ENCODE measurements around the gene ERC2.

ERC2 gene

DNA sequence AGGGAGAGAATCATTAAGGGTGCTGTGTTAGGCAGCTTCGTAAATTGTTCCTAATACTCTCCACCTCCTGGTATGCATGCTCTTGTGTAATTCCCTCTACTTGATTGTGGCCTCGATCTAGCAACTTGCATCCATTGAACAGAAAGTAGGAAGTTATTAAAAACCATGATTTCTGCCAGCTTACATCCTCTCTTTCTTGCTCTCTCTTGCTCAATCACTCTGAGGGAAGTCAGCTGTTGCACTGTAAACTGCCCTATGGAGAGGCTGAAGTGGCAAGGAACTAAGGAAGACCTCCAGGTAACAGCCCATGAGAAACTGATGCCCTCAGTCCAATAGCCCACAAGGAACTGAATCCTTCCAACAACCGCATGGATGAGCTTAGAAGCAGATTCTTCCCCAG lies 92.6 kb downstream of the ERC2 start:
- no peak overlapping the region for H4K91ac ChIP-seq (ENCODE audit: low read depth, low read length)
- H3K27ac ChIP-seq (ENCODE audit: low read depth, low read length): no peak overlapping the region
- H3K4me3 ChIP-seq (ENCODE audit: low read depth, low read length): no peak overlapping the region
- no peaks in the 10 kb centered on the region for H3K36me3 ChIP-seq (ENCODE audit: control insufficient read depth in 1 of 2, insufficient read depth in 2 of 2, low read length in 2 of 2)
- no peaks in the 10 kb centered on the region for H3K4me1 ChIP-seq (ENCODE audit: control insufficient read depth in 1 of 2, insufficient read depth in 2 of 2, low read length in 2 of 2)
- H2BK12ac ChIP-seq (ENCODE audit: low read length): no peak overlapping the region
- H3K23ac ChIP-seq (ENCODE audit: low read length): no peak overlapping the region
- no CpG with 5 or more reads among the region's 3 CpGs for WGBS (ENCODE audit: extremely low coverage, insufficient coverage, insufficient read length)
- no peak overlapping the region for H2BK120ac ChIP-seq (ENCODE audit: insufficient read depth, low read length, poor library complexity)
- no peak overlapping the region for H3K4ac ChIP-seq (ENCODE audit: low read depth, low read length)
- H3K18ac ChIP-seq (ENCODE audit: low read length): no peak overlapping the region
- H3K79me1 ChIP-seq (ENCODE audit: low read length): no peaks in the 10 kb centered on the region
- H3K27me3 ChIP-seq (ENCODE audit: insufficient read depth, low read length): no peaks in the 10 kb centered on the region
- H3K14ac ChIP-seq (ENCODE audit: low read length): no peak overlapping the region
- no peaks in the 10 kb centered on the region for H3K79me2 ChIP-seq (ENCODE audit: control insufficient read depth, insufficient read depth, low read length, poor library complexity)
- H3K4me2 ChIP-seq (ENCODE audit: low read length): no peak overlapping the region
- no peak overlapping the region for H2AK5ac ChIP-seq (ENCODE audit: low read length)
- no peak overlapping the region for H2AFZ ChIP-seq (ENCODE audit: insufficient read depth, low read length, poor library complexity)
- no peak overlapping the region for H2BK5ac ChIP-seq (ENCODE audit: low read depth, low read length, poor library complexity)
- peaks cover 5% of the 10 kb centered on the region for H3K9me3 ChIP-seq (ENCODE audit: insufficient read depth, low read depth, low read length)
- H4K8ac ChIP-seq (ENCODE audit: low read depth, low read length): no peak overlapping the region
- DNase-seq: no peak
- H3K9ac ChIP-seq (ENCODE audit: low read length): no peak overlapping the region
- no peak overlapping the region for H4K12ac ChIP-seq (ENCODE audit: low read depth, low read length)

DNA sequence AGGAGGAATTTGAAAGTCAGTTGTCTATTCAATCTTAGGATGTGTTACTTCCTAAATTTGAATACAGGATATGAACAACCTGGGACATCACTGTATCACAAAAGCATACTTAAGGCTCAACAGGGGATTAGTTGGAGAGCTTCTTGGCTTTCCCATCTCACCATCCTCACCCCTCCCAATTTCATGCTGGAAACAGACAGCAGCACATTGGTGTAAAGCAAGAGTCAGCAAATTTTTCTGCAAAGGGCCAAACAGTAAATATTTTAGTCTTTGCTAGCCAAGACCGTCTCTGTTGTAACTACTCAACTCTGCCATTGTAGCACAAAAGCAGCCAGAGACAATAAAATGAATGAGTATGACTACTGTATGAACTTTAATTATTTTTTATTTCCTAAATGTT lies 94.9 kb downstream of the ERC2 start:
- H4K12ac ChIP-seq (ENCODE audit: low read depth, low read length): no peak overlapping the region
- H3K9me3 ChIP-seq (ENCODE audit: insufficient read depth, low read depth, low read length): peaks cover 4% of the 10 kb centered on the region
- WGBS (ENCODE audit: extremely low coverage, insufficient coverage, insufficient read length): no CpG with 5 or more reads among the region's 1 CpG

DNA sequence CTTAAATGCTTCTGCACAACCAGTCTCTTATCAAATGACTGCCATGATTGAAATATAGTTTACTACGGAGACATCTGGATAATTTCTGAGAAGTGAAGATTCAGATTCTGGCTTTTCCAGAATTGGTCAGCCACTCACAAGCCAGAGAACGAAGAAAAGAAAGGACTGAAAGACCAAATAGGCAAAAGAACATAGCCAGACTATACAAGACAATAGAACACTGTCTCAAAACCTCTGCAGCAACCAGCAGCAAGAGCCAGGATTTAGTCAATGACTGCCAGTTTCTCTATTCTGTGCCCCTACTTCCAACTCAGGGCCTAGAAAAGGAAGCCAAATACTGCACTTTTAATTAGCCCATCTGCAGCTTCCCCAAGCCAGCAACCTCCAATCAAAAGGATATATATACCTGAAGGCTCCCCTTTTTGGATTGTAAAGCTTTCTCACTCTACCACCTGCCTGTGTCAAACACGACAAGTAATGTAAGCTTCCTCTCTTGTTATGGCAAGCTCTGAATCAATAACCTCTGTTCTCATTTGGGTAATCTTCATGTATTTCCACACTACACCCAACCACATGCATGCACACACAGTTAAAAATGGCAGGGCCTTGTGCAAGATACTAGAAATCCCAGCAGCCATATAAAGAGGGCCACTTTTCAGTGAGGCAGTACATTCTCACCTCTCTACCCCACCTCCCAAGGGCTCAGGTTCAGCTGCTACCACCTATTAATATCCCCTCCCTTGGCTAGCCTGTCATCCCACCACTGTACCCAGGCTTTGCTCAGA lies 97.1 kb downstream of the ERC2 start:
- no peak overlapping the region for H3K23ac ChIP-seq (ENCODE audit: low read length)
- no peaks in the 10 kb centered on the region for H3K79me1 ChIP-seq (ENCODE audit: low read length)
- H4K8ac ChIP-seq (ENCODE audit: low read depth, low read length): no peak overlapping the region
- no peak for DNase-seq
- no peak overlapping the region for H3K27ac ChIP-seq (ENCODE audit: low read depth, low read length)
- no peaks in the 10 kb centered on the region for H3K27me3 ChIP-seq (ENCODE audit: insufficient read depth, low read length)
- H2BK5ac ChIP-seq (ENCODE audit: low read depth, low read length, poor library complexity): no peak overlapping the region
- H3K18ac ChIP-seq (ENCODE audit: low read length): no peak overlapping the region
- no peak overlapping the region for H2BK120ac ChIP-seq (ENCODE audit: insufficient read depth, low read length, poor library complexity)
- no peaks in the 10 kb centered on the region for H3K36me3 ChIP-seq (ENCODE audit: control insufficient read depth in 1 of 2, insufficient read depth in 2 of 2, low read length in 2 of 2)
- H4K91ac ChIP-seq (ENCODE audit: low read depth, low read length): no peak overlapping the region
- no peaks in the 10 kb centered on the region for H3K4me1 ChIP-seq (ENCODE audit: control insufficient read depth in 1 of 2, insufficient read depth in 2 of 2, low read length in 2 of 2)
- no peak overlapping the region for H3K4me2 ChIP-seq (ENCODE audit: low read length)
- H2BK12ac ChIP-seq (ENCODE audit: low read length): no peak overlapping the region
- no peak overlapping the region for H4K12ac ChIP-seq (ENCODE audit: low read depth, low read length)
- no CpG with 5 or more reads among the region's 3 CpGs for WGBS (ENCODE audit: extremely low coverage, insufficient coverage, insufficient read length)
- H2AFZ ChIP-seq (ENCODE audit: insufficient read depth, low read length, poor library complexity): no peak overlapping the region
- H2AK5ac ChIP-seq (ENCODE audit: low read length): no peak overlapping the region
- H3K4ac ChIP-seq (ENCODE audit: low read depth, low read length): no peak overlapping the region
- H3K9ac ChIP-seq (ENCODE audit: low read length): no peak overlapping the region
- peaks cover 4% of the 10 kb centered on the region for H3K9me3 ChIP-seq (ENCODE audit: insufficient read depth, low read depth, low read length)
- no peaks in the 10 kb centered on the region for H3K79me2 ChIP-seq (ENCODE audit: control insufficient read depth, insufficient read depth, low read length, poor library complexity)
- no peak overlapping the region for H3K14ac ChIP-seq (ENCODE audit: low read length)
- H3K4me3 ChIP-seq (ENCODE audit: low read depth, low read length): no peak overlapping the region

More for the DNA sequence above, 94.9 kb downstream of the ERC2 start:
- Histone ChIP-seq H2BK120ac (ENCODE audit: insufficient read depth, low read length, poor library complexity) (no peak overlapping the region), H3K36me3 (ENCODE audit: control insufficient read depth in 1 of 2, insufficient read depth in 2 of 2, low read length in 2 of 2) (no peaks in the 10 kb centered on the region), H3K9ac (ENCODE audit: low read length) (no peak overlapping the region), H2AFZ (ENCODE audit: insufficient read depth, low read length, poor library complexity) (no peak overlapping the region), H3K27ac (ENCODE audit: low read depth, low read length) (no peak overlapping the region), H3K4ac (ENCODE audit: low read depth, low read length) (no peak overlapping the region), H3K18ac (ENCODE audit: low read length) (no peak overlapping the region), H2BK5ac (ENCODE audit: low read depth, low read length, poor library complexity) (no peak overlapping the region), H3K4me2 (ENCODE audit: low read length) (no peak overlapping the region), H4K91ac (ENCODE audit: low read depth, low read length) (no peak overlapping the region), H3K27me3 (ENCODE audit: insufficient read depth, low read length) (no peaks in the 10 kb centered on the region), H3K14ac (ENCODE audit: low read length) (no peak overlapping the region), H3K23ac (ENCODE audit: low read length) (no peak overlapping the region), H3K4me3 (ENCODE audit: low read depth, low read length) (no peak overlapping the region), H3K79me1 (ENCODE audit: low read length) (no peaks in the 10 kb centered on the region), H3K4me1 (ENCODE audit: control insufficient read depth in 1 of 2, insufficient read depth in 2 of 2, low read length in 2 of 2) (no peaks in the 10 kb centered on the region), H2AK5ac (ENCODE audit: low read length) (no peak overlapping the region), H3K79me2 (ENCODE audit: control insufficient read depth, insufficient read depth, low read length, poor library complexity) (no peaks in the 10 kb centered on the region), H4K8ac (ENCODE audit: low read depth, low read length) (no peak overlapping the region), H2BK12ac (ENCODE audit: low read length) (no peak overlapping the region)
- no peak for DNase-seq

DNA sequence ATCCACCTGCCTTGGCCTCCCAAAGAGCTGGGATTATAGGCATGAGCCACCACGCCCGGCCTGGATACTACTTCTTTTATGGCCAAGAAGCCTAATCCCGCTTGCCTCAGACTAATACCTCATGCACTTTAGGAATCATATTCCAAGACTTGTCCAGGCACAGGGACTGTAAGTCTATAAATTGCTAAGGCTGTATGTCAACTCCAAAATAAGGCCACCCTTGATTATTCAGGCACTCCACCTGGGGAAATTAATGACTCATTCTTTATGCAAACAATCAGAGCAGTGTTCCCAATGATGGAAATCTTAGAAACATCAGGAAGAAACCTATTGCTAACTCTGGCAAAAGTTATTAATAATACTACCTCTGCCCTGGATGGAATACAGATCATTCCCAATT lies 98.4 kb downstream of the ERC2 start:
- no peak overlapping the region for H2BK120ac ChIP-seq (ENCODE audit: insufficient read depth, low read length, poor library complexity)
- no peaks in the 10 kb centered on the region for H3K36me3 ChIP-seq (ENCODE audit: control insufficient read depth in 1 of 2, insufficient read depth in 2 of 2, low read length in 2 of 2)
- no peaks in the 10 kb centered on the region for H3K4me1 ChIP-seq (ENCODE audit: control insufficient read depth in 1 of 2, insufficient read depth in 2 of 2, low read length in 2 of 2)
- H3K23ac ChIP-seq (ENCODE audit: low read length): no peak overlapping the region
- H3K18ac ChIP-seq (ENCODE audit: low read length): no peak overlapping the region
- no peak overlapping the region for H3K14ac ChIP-seq (ENCODE audit: low read length)
- H3K9me3 ChIP-seq (ENCODE audit: insufficient read depth, low read depth, low read length): peaks cover 2% of the 10 kb centered on the region
- H3K27ac ChIP-seq (ENCODE audit: low read depth, low read length): no peak overlapping the region
- no peak overlapping the region for H3K4me2 ChIP-seq (ENCODE audit: low read length)
- no peaks in the 10 kb centered on the region for H3K79me2 ChIP-seq (ENCODE audit: control insufficient read depth, insufficient read depth, low read length, poor library complexity)
- H3K27me3 ChIP-seq (ENCODE audit: insufficient read depth, low read length): no peaks in the 10 kb centered on the region
- no peak overlapping the region for H4K91ac ChIP-seq (ENCODE audit: low read depth, low read length)
- H2AFZ ChIP-seq (ENCODE audit: insufficient read depth, low read length, poor library complexity): no peak overlapping the region
- no peak overlapping the region for H3K9ac ChIP-seq (ENCODE audit: low read length)
- H2AK5ac ChIP-seq (ENCODE audit: low read length): no peak overlapping the region
- H4K8ac ChIP-seq (ENCODE audit: low read depth, low read length): no peak overlapping the region
- H2BK12ac ChIP-seq (ENCODE audit: low read length): no peak overlapping the region
- no peaks in the 10 kb centered on the region for H3K79me1 ChIP-seq (ENCODE audit: low read length)
- no peak overlapping the region for H4K12ac ChIP-seq (ENCODE audit: low read depth, low read length)
- no peak for DNase-seq
- no peak overlapping the region for H2BK5ac ChIP-seq (ENCODE audit: low read depth, low read length, poor library complexity)
- H3K4ac ChIP-seq (ENCODE audit: low read depth, low read length): no peak overlapping the region
- no peak overlapping the region for H3K4me3 ChIP-seq (ENCODE audit: low read depth, low read length)
- no CpG with 5 or more reads among the region's 3 CpGs for WGBS (ENCODE audit: extremely low coverage, insufficient coverage, insufficient read length)
